Inflammatory macrophage treated with lipopolysaccharide for 1 hour (primary cell): ENCODE measurements around the gene KSR1.
"Not testable (repeated sequence)": the region's sequence is repeated elsewhere in the genome, so short reads cannot be mapped to it uniquely, and the experiment has no call there.

Experiments
- DNase-seq, 2 donors: peaks; one replicate each; pipeline ENCODE4 v3.0.0-alpha.2; 2020 to 2022

KSR1 gene

DNA sequence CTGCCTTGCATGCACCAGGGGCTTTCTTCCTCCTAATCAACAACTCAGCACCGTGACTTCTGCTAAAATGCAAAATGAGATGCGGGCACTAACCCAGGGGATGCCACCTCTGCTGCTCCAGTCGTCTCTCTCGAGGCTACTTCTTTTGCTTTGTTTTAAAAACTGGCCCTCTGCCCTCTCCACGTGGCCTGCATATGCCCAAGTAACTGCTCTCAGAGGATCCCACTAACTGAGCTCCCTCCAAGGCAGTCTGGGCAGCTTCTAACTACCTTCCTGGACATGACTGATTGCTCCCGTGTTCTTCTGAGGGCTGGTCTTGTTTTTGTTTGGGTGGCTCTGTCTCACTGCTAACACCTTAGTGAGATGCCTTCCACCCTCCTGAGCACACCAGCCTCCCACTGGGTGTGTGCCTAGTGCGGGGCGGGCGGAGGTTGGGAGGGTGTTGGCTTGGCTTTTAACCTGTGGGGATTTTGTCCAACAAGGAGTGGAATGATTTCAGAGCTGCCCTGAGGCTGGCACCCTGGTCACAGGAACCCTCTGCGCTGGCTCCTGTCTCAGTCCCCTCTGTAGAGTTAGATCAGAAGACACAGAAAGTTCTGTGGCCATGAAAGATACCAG lies 165.8 kb downstream of the KSR1 start:
- DNase-seq, result no peak

- no peak for DNase-seq
Measured at GRCh38 chr17:27622986-27623385, 166.7 kb downstream of the KSR1 start.

- no peak for DNase-seq
Measured at GRCh38 chr17:27623614-27624013, 167.4 kb downstream of the KSR1 start.

DNA sequence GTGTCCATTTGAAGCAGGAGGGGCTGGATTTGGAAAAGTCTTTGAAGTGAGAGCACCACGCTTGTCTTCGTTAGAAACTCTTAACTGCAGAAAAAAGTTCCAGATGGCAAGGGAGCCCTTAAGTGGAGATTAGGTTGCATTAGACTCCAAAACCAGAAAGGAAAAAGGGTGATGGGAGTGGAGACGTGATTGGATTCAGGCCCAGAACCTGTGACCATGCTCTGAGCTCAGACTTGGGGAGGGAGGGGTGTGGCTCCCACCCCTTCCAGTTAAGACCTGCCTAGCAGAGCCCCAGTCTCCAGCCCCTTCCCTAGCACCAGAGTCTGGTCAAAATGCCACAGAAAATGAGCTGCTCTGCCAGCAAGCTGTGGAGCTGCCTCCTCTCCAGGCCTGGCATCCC lies 168.3 kb downstream of the KSR1 start:
- no peak for DNase-seq

- no peak for DNase-seq
Measured at GRCh38 chr17:27625856-27626255, 169.6 kb downstream of the KSR1 start.

DNA sequence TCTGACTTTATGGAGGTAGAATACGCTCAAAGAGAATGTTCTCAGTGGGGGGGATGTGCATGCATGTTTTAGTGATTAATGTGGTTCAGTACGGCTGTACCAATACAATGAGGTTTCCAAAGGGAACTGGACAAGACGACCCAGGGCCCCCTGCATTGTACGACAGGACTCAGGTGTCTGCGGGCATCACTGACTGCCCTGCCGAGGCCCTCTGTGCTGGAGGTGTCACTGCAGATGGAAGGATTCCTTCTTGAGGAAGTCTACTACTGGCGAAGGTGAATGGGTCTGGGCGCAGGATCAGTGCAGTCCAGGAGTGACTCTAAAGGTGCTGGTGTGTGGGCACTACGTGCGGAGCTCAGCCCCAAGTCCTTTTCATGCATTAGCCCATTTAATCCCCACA lies 171.3 kb downstream of the KSR1 start:
- no peak for DNase-seq

DNA sequence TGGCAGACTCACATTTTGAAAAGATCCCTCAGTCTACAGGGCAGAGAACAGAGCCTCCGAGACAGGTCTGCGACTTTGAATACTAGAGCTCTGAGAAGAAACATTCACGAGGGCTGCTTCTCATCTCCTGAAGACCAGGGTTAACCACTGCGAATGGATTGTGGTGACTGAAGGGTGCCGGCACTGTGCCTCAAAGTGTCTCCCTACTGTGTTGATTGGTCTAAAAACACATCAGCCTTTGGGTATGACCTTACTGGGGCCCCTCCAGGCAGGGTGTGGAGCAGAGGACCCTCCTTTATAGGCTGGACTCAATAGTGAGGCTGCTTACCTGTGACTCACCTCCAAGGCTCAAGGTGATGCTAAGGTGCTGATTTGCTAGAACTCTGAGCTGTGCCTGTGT lies 172.1 kb downstream of the KSR1 start:
- no peak for DNase-seq

- not testable (repeated sequence) for DNase-seq
Measured at GRCh38 chr17:27629260-27629659, 173.0 kb downstream of the KSR1 start.

DNA sequence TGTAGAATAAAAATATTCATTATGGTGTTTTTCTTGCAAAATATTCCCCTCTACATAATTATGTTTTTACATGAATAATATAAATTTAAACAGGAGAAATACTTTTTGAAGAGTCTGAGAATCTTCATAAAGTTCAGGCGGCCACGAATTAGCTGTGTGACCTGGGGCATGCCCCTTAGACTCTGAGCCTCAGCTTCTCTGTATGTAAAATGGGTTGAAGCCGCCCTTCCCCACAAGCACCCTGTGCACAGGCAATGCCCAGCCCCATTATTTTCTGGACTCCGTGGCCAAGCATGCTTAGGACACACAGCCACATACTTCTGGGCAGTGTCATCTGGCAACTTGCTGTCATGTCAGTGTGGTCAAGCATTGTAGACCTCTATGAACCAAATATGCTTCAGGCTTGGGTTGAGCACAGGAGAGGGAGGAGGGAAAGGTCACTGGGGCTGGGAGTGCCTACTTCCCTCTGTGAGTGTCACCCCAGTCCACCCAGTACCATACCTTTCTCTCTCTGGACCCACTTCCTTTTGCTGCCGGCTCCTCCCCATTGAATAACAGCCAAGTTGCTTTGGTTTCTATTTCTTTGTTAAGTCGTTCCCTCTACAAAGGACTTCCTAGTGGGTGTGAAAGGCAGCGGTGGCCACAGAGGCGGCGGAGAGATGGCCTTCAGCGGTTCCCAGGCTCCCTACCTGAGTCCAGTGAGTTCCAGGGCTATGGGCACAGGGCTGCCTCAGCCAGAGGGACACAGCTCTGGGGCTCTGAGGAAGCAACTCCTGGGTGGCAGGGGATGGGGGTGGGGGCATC lies 174.6 kb downstream of the KSR1 start, which contains the start of gene LGALS9:
LGALS9 (plus strand) TSS at position 582 of the 804 bp plus-strand sequence; CDS start at position 660, 78 bp downstream.
- peak; percentile 64 to 69 for DNase-seq

DNA sequence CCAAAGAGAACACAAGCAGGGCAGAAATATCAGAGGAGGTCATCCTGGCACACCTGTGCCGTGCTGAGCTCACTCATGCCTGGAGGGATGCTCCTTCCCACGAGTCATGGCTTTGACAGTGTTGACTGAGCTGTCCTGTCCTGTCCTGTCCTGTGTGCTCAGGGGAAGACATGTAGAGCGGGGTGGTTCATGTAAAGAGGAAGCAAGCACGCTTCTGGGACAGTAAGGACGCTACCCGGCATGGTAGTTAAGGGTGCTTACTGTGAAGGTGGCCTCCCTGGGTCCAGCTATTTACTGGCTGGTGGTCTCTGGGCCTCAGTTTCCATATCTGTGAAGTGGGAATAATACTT lies 175.1 kb downstream of the KSR1 start:
- peak; percentile 39 to 59 for DNase-seq

- no peak for DNase-seq
Measured at GRCh38 chr17:27631897-27632725, 175.9 kb downstream of the KSR1 start.

GRCh38 chr17:27632766-27633165 lies 176.5 kb downstream of the KSR1 start:
- peak; percentile 79 to 96 for DNase-seq

- DNase-seq, result no peak
Measured at GRCh38 chr17:27633312-27634025, 177.2 kb downstream of the KSR1 start.

GRCh38 chr17:27634026-27634335 lies 177.7 kb downstream of the KSR1 start:
- DNase-seq, result no peak

GRCh38 chr17:27634776-27635175 lies 178.5 kb downstream of the KSR1 start:
- peak; percentile 41 to 65 for DNase-seq

DNA sequence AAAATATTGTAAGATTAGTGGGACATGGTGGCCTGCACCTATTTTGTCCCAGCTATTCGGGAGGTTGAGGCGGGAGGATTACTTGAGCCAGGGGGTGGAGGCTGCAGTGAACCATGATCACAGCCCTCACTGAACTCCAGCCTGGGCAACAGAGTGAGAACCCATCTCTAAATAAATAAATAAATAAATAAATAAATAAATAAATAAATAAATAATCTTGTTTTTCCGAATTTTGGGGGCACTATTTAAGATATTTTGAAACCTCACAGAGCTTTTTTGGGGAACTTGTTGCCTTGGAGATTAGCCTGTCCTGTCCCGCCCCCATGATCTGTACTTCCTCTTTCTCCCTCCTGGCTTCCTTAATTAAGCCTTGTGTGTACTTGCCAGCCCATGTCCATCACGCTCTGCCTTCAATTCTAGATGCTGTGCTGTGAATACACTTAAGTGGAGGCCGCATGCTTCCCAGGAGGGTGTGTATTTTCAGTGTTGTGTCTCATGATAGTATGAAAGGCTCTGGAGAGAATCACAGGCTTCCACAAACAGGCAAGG lies 179.1 kb downstream of the KSR1 start:
- DNase-seq, result peak; percentile 84 to 90

DNA sequence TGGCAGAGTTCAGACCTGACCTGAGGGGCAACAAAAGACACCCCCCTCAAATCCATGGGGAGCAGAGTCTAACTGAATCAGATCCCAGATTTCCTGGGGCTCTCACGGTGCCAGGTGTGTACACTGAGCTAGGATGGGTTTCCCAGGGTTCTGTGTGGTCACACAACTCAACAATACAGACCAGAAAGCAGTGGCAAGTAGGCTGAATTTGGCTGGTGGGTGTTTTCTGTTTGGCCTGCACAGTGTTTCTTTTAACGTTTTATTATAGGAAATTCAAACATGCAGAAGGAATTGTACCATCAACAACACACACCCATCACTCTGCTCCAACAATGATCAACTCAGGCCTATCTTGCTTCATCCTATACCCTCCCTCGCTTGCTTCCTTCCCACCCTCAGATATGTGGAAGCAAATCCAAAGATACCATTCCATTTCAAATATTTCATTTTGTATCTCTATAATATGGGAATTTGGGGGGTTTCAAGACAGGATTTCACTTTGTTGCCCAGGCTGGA lies 179.8 kb downstream of the KSR1 start:
- DNase-seq, result not testable (repeated sequence)

GRCh38 chr17:27637818-27638217 lies 181.6 kb downstream of the KSR1 start:
- DNase-seq, result not testable (repeated sequence)

- peak in 1 of 2 donors; percentile 27 for DNase-seq
Measured at GRCh38 chr17:27638415-27638914, 182.2 kb downstream of the KSR1 start.

DNA sequence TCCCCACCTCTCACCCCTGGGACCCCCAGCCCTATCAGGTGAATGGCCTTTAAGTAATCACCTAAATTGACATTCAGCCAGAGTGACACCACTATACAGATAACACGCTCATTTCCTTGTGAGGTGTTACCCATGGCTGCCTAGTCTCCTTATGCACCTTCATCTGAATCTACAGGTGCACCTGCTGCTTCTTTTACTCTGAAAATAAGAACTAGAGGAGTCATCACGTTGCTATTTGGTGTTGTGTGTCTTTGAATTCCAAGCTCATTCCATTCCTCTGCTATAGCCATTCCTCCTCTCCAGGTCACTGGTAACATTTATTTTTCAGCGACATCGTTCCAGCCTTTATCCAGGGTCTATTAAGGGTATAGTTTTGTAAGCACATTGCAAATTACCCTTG lies 184.5 kb downstream of the KSR1 start:
- no peak for DNase-seq

- no peak for DNase-seq
Measured at GRCh38 chr17:27644586-27644985, 188.3 kb downstream of the KSR1 start.

DNA sequence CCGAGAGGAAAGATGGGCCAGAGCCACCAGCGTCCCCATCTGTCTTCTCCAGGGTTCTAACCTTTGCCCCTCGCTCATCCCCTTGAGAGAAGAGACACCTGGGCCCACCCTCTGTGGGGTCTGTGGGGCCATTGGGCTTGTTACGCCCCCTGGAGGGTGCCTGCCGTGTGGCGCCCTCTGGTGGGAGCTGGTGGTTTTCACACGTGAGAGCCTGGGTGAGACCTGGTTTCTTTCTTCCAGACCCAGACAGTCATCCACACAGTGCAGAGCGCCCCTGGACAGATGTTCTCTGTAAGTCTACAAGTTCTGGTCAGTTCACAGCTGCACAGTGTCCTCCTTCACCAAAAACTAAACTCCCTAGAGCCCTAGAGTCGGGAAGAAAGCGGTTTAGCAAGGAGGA lies 189.4 kb downstream of the KSR1 start:
- DNase-seq, result not testable (repeated sequence)
